H1 (cell line): ENCODE measurements around the gene ARID5A. TPM values are rescaled to one million over a fixed set of nuclear protein-coding genes. Genes with fewer than 3 reads are reported as not detected.

Experiments
- CTCF ChIA-PET: fragments of 300-600 bp; sonication (Branson Sonifier 250); formaldehyde crosslinking; loops from one replicate; lab custom pipeline; 2021; ENCODE audit not compliant: partially characterized antibody; lab: Charles Lee
- POLR2A ChIA-PET: fragments of 300-600 bp; sonication (Branson Sonifier 250); formaldehyde crosslinking; loops from one replicate; lab custom pipeline; 2021; ENCODE audit warnings: inconsistent platforms; ENCODE audit not compliant: partially characterized antibody; lab: Charles Lee
- DNase-seq, 2 experiments: peaks; one replicate each; pipeline versions ENCODE4 v3.0.0 to v3.0.0-alpha.2; 2010 to 2022; ENCODE audit warnings: low spot score in 2 of 2, low read depth in 1 of 2, mixed read lengths in 1 of 2
- FAIRE-seq: peaks from 2 replicates; lab custom pipeline; 2011; peaks lifted over from hg19 to GRCh38; lab: Jason Lieb, UNC
- H2AFZ ChIP-seq: 2 replicates; pipeline ENCODE4 v1.8.1; 2012; ENCODE audit warnings: low read length, inconsistent platforms
- H2AK5ac ChIP-seq: 2 replicates; pipeline ENCODE4 v1.6.1; 2013; ENCODE audit warnings: low read depth, low read length
- H2BK120ac ChIP-seq: replicated peaks from 2 replicates; pipeline ENCODE3; 2013; ENCODE audit warnings: low read depth, low read length, inconsistent platforms
- H2BK12ac ChIP-seq: 2 replicates; pipeline ENCODE4 v1.6.1; 2013; ENCODE audit warnings: low read depth, low read length
- H2BK15ac ChIP-seq: 2 replicates; pipeline ENCODE4 v1.6.1; 2013; ENCODE audit warnings: low read length
- H2BK20ac ChIP-seq: 2 replicates; pipeline ENCODE4 v1.6.1; 2013; ENCODE audit warnings: low read length
- H2BK5ac ChIP-seq: 2 replicates; pipeline ENCODE4 v1.6.1; 2013; ENCODE audit warnings: low read depth, low read length
- H3K14ac ChIP-seq: 2 replicates; pipeline ENCODE4 v1.6.1; 2013; ENCODE audit warnings: inconsistent platforms; ENCODE audit not compliant: insufficient read length
- H3K18ac ChIP-seq: 2 replicates; pipeline ENCODE4 v1.6.1; 2013; ENCODE audit warnings: low read length; ENCODE audit errors: extremely low read depth
- H3K23ac ChIP-seq: 2 replicates; pipeline ENCODE4 v1.6.1; 2013; ENCODE audit warnings: inconsistent platforms; ENCODE audit not compliant: insufficient read length
- H3K23me2 ChIP-seq: 2 replicates; pipeline ENCODE4 v1.6.1; 2013; ENCODE audit warnings: low read depth, low read length
- H3K27ac ChIP-seq: 2 replicates; pipeline ENCODE4 v1.6.1; 2011; ENCODE audit warnings: low read depth, low read length, inconsistent platforms
- H3K27me3 ChIP-seq, 4 experiments: replicated peaks in 1 of 4; 1 replicate in 1 of 4; 2 replicates in 3 of 4; pipeline versions ENCODE4 v1.6.1 to v1.8.1; 2011 to 2013; ENCODE audit warnings: low read length in 3 of 4, mild to moderate bottlenecking in 3 of 4, inconsistent platforms in 2 of 4, mixed read lengths in 2 of 4, moderate library complexity in 1 of 4; ENCODE audit not compliant: control insufficient read depth in 3 of 4, insufficient read depth in 3 of 4; ENCODE audit errors: extremely low read depth in 1 of 4
- H3K36me3 ChIP-seq, 4 experiments: 2 replicates each; pipeline versions ENCODE4 v1.6.1 to v1.8.1; 2011 to 2013; ENCODE audit warnings: mild to moderate bottlenecking in 4 of 4, low read length in 3 of 4, moderate library complexity in 2 of 4, control low read depth in 1 of 4, inconsistent platforms in 1 of 4; ENCODE audit not compliant: insufficient read depth in 4 of 4, control insufficient read depth in 2 of 4
- H3K4ac ChIP-seq: replicated peaks from 2 replicates; pipeline ENCODE3; 2013; ENCODE audit warnings: low read length, low read depth, mixed read lengths, inconsistent platforms; ENCODE audit not compliant: insufficient read length
- H3K4me1 ChIP-seq, 4 experiments: replicated peaks in 1 of 4; 1 replicate in 1 of 4; 2 replicates in 3 of 4; pipeline versions ENCODE4 v1.6.1 to v1.8.1; 2011 to 2013; ENCODE audit warnings: low read length in 3 of 4, inconsistent platforms in 2 of 4, mixed read lengths in 1 of 4; ENCODE audit not compliant: insufficient read depth in 4 of 4, control insufficient read depth in 3 of 4
- H3K4me2 ChIP-seq, 2 experiments: 2 replicates each; pipeline versions ENCODE4 v1.6.1 to v1.8.1; 2011 to 2013; ENCODE audit warnings: low read depth in 2 of 2, low read length in 2 of 2, control low read depth in 1 of 2, inconsistent platforms in 1 of 2, mild to moderate bottlenecking in 1 of 2; ENCODE audit not compliant: insufficient read depth in 1 of 2
- H3K4me3 ChIP-seq, 4 experiments: fragments of 200-600, 300-600 bp in 1 of 4; sonication (generic), shearing (Covaris generic), sonication (Bioruptor Twin) in 1 of 4; 2 replicates each; pipeline versions ENCODE4 v1.5.1 to v1.8.1; 2011 to 2016; ENCODE audit warnings: low read length in 4 of 4, low read depth in 3 of 4, control low read depth in 2 of 4, inconsistent platforms in 2 of 4, mild to moderate bottlenecking in 2 of 4, mixed read lengths in 1 of 4, moderate library complexity in 1 of 4; ENCODE audit not compliant: insufficient read depth in 2 of 4; ENCODE audit errors: extremely low read depth in 1 of 4
- H3K56ac ChIP-seq: replicated peaks from 2 replicates; pipeline ENCODE3; 2013; ENCODE audit warnings: low read depth, mild to moderate bottlenecking, mixed read lengths, low read length, inconsistent platforms; ENCODE audit not compliant: insufficient read length
- H3K79me1 ChIP-seq: 2 replicates; pipeline ENCODE4 v1.6.1; 2013; ENCODE audit warnings: low read depth, low read length, control low read depth
- H3K79me2 ChIP-seq, 2 experiments: 2 replicates each; pipeline versions ENCODE4 v1.6.1 to v1.8.1; 2012 to 2013; ENCODE audit warnings: low read length in 2 of 2, mild to moderate bottlenecking in 2 of 2, inconsistent platforms in 1 of 2; ENCODE audit not compliant: insufficient read depth in 2 of 2, control insufficient read depth in 1 of 2
- H3K9ac ChIP-seq, 4 experiments: replicated peaks in 1 of 4; 1 replicate in 1 of 4; 2 replicates in 3 of 4; pipeline versions ENCODE4 v1.6.1 to v1.8.1; 2011 to 2013; ENCODE audit warnings: low read depth in 3 of 4, low read length in 3 of 4, control low read depth in 2 of 4, mild to moderate bottlenecking in 2 of 4, moderate library complexity in 2 of 4, inconsistent platforms in 1 of 4; ENCODE audit errors: extremely low read depth in 1 of 4
- H3K9me3 ChIP-seq, 2 experiments: 2 replicates each; pipeline versions ENCODE4 v1.6.1 to v1.8.1; 2012 to 2013; ENCODE audit warnings: mild to moderate bottlenecking in 2 of 2, moderate library complexity in 2 of 2, control low read depth in 1 of 2, inconsistent platforms in 1 of 2, low read depth in 1 of 2, low read length in 1 of 2, mixed read lengths in 1 of 2; ENCODE audit not compliant: insufficient read depth in 2 of 2
- H4K20me1 ChIP-seq, 2 experiments: replicated peaks in 1 of 2; 2 replicates each; pipeline versions ENCODE3 to v1.8.1; 2011 to 2013; ENCODE audit warnings: inconsistent platforms in 2 of 2, low read length in 2 of 2, mild to moderate bottlenecking in 1 of 2; ENCODE audit not compliant: insufficient read depth in 2 of 2, control insufficient read depth in 1 of 2
- H4K5ac ChIP-seq: 2 replicates; pipeline ENCODE4 v1.6.1; 2013; ENCODE audit warnings: low read length, low read depth, mixed read lengths, inconsistent platforms; ENCODE audit not compliant: insufficient read length
- H4K8ac ChIP-seq: 2 replicates; pipeline ENCODE4 v1.8.0; 2013; ENCODE audit warnings: mild to moderate bottlenecking, moderate library complexity, low read length, inconsistent platforms; ENCODE audit not compliant: insufficient read depth; ENCODE audit errors: extremely low read depth
- H4K91ac ChIP-seq: replicated peaks from 2 replicates; pipeline ENCODE3; 2013; ENCODE audit warnings: low read length, mixed read lengths, inconsistent platforms; ENCODE audit not compliant: insufficient read length
- EP300 ChIP-seq, 2 experiments: IDR thresholded peaks; 1 replicate in 1 of 2; 2 replicates in 1 of 2; pipeline ENCODE4 v1.6.1; 2011 to 2012; ENCODE audit warnings: low read depth in 2 of 2, low read length in 2 of 2, mild to moderate bottlenecking in 2 of 2, borderline replicate concordance in 1 of 2, inconsistent platforms in 1 of 2, moderate library complexity in 1 of 2
- WGBS, 2 experiments: shearing (Covaris generic) in 1 of 2; methylation state at CpG; one replicate each; pipeline versions ENCODE4 v1.1.6 to v1.1.7; 2013 to 2015; ENCODE audit warnings: low lambda C conversion rate in 2 of 2, mixed read lengths in 2 of 2, inconsistent platforms in 1 of 2, low coverage in 1 of 2, missing lambda C conversion rate in 1 of 2; ENCODE audit not compliant: insufficient replicate concordance in 2 of 2, insufficient coverage in 1 of 2, insufficient read length in 1 of 2; ENCODE audit errors: extremely low coverage in 1 of 2, missing lambda C conversion rate in 1 of 2; 5-methylcytosine and 5-hydroxymethylcytosine counted together
- polyA plus RNA-seq, 7 experiments: library from polyadenylated mRNA; depleted of rRNA in 3 of 7; stranded (reverse) in 5 of 7; unstranded in 2 of 7; fragments of >200 nt in 5 of 7; fragments of 200-250 nt in 2 of 7; gene quantifications; 1 replicate in 5 of 7; 2 replicates in 1 of 7; 4 replicates in 1 of 7; pipeline versions ENCODE4 v1.2.1 to v1.2.3, GENCODE V29; 2011 to 2013; ENCODE audit warnings: missing spikeins in 2 of 7, mixed read lengths in 2 of 7
- total RNA-seq: library from RNA; stranded (reverse); fragmentation: NEBNext Ultra II Directional; extraction: Animal tissue kit (Norgen Biotek cat#: 25700); gene quantifications from 2 replicates; pipeline ENCODE4 v1.2.1, GENCODE V29; 2021

Gene ARID5A
- total and polyA plus RNA-seq, 2 of the 8 experiments (the other 6 are each of a cell fraction or from before 2014, with no cell fraction given), result 3.3 to 5.3 TPM

GRCh38 chr2:96529376-96530143 is 7.0 kb upstream of the ARID5A start:
- CTCF ChIA-PET, result interaction anchor here (0.6 to 18.5 kb wide), 12 partner anchors 10 to 190 kb away, joined by 3 to 361 read pairs (median 4); partner anchors contain the start of gene NEURL3
- DNase-seq (no peak), FAIRE-seq (no peak)
- Histone ChIP-seq H3K18ac (no peak overlapping the region), H3K56ac (no peak overlapping the region), H2BK120ac (no peak overlapping the region), H4K8ac (peak overlapping the region; percentile 7; the same call in 1 of the 2 replicates), H2BK15ac (no peak overlapping the region; the same call in 1 of the 2 replicates), H3K36me3 (no peaks in the 10 kb centered on the region), H3K14ac (no peak overlapping the region), H3K9me3 (no peaks in the 10 kb centered on the region), H3K4me2 (no peak overlapping the region), H2BK20ac (no peak overlapping the region), H3K27ac (no peak overlapping the region), H4K20me1 (no peaks in the 10 kb centered on the region), H3K4ac (no peak overlapping the region), H3K9ac (no peak overlapping the region; a peak in 1 of 7 replicates), H3K4me3 (no peak overlapping the region), H2AK5ac (peak overlapping the region; percentile 24; the same call in 1 of the 2 replicates), H3K4me1 (peaks cover 2 to 4% (median 3%) of the 10 kb centered on the region in 4 experiments), H4K91ac (no peak overlapping the region), H3K79me1 (no peaks in the 10 kb centered on the region), H2BK5ac (0 out of 2 replicates have a peak overlapping the region, but pooled peaks have one; percentile 5), H2AFZ (no peak overlapping the region), H3K79me2 (no peaks in the 10 kb centered on the region), H3K27me3 (peaks cover 0 to 28% (median 22%) of the 10 kb centered on the region in 4 experiments; a peak in 6 of 7 replicates), H4K5ac (no peak overlapping the region), H3K23ac (no peak overlapping the region), H3K23me2 (peaks cover 8% of the 10 kb centered on the region; the same call in 1 of the 2 replicates), H2BK12ac (no peak overlapping the region)
- POLR2A ChIA-PET, result interaction anchor here (0.6 kb wide), 1 partner anchor 284 kb away, joined by 3 read pairs; no protein-coding TSS in a partner anchor
- 90% methylated on average over 9 of the region's 9 CpGs; no CpG with 5 or more reads in 1 of the 2 experiments for WGBS, 2 experiments
- TF ChIP-seq EP300 (IDR thresholded peaks at IDR 0.05; ENCODE audit: borderline replicate concordance in 1 of 2, low read depth in 2 of 2, low read length in 2 of 2), result no peak
